Neural cell (in vitro differentiated cells): ENCODE data around the gene SSUH2. TPM values are rescaled to one million over a fixed set of nuclear protein-coding genes. Genes with fewer than 3 reads are reported as not detected.

ENCODE experiments used
- H2AFZ ChIP-seq: fragments of 200-600, 300-800 bp; sonication (generic), shearing (Covaris generic); 2 replicates; pipeline ENCODE4 v1.6.0; 2014; ENCODE audit warnings: low read depth, mild to moderate bottlenecking, antibody characterized with exemption, low read length, moderate library complexity
- H3F3A ChIP-seq: fragments of 200-600 bp; shearing (Covaris generic); 2 replicates; pipeline ENCODE4 v1.6.1; 2016; ENCODE audit warnings: mild to moderate bottlenecking, moderate library complexity, mixed read lengths, antibody characterized with exemption, low read length; ENCODE audit not compliant: insufficient read depth, poor library complexity, severe bottlenecking
- H3K27ac ChIP-seq: fragments of 200-600, 300-800 bp; sonication (generic), shearing (Covaris generic); 2 replicates; pipeline ENCODE4 v1.5.1; 2014; ENCODE audit warnings: mild to moderate bottlenecking, low read length, moderate library complexity
- H3K27me3 ChIP-seq: fragments of 300-800, 200-600 bp; sonication (generic), shearing (Covaris generic); 2 replicates; pipeline ENCODE4 v1.6.0; 2014; ENCODE audit warnings: mild to moderate bottlenecking, low read depth, low read length, moderate library complexity; ENCODE audit not compliant: insufficient read depth
- H3K36me3 ChIP-seq: fragments of 300-800, 200-600 bp; sonication (generic), shearing (Covaris generic); 2 replicates; pipeline ENCODE4 v1.5.1; 2014; ENCODE audit warnings: mild to moderate bottlenecking, antibody characterized with exemption, low read length, moderate library complexity; ENCODE audit not compliant: insufficient read depth
- H3K4me2 ChIP-seq: fragments of 300-800, 200-600 bp; sonication (generic), shearing (Covaris generic); 2 replicates; pipeline ENCODE4 v1.6.0; 2014; ENCODE audit warnings: mild to moderate bottlenecking, low read length
- H3K4me3 ChIP-seq: fragments of 300-800, 200-600 bp; sonication (generic), shearing (Covaris generic); 2 replicates; pipeline ENCODE4 v1.5.1; 2014; ENCODE audit warnings: mild to moderate bottlenecking, low read length, moderate library complexity
- H3K79me2 ChIP-seq: fragments of 200-600 bp; shearing (Covaris generic); replicated peaks from 2 replicates; pipeline ENCODE4 v1.6.0; 2014; ENCODE audit warnings: mild to moderate bottlenecking, low read length, moderate library complexity; ENCODE audit not compliant: insufficient read depth
- H3K9ac ChIP-seq: fragments of 300-800, 200-600 bp; sonication (generic), shearing (Covaris generic); 2 replicates; pipeline ENCODE4 v1.6.1; 2016; ENCODE audit warnings: mild to moderate bottlenecking, low read length, mixed read lengths
- H3K9me2 ChIP-seq: fragments of 200-600 bp; shearing (Covaris generic); 2 replicates; pipeline ENCODE4 v1.6.1; 2016; ENCODE audit warnings: mild to moderate bottlenecking, low read length, mixed read lengths; ENCODE audit not compliant: insufficient read depth
- H3K9me3 ChIP-seq: fragments of 200-600, 300-800 bp; sonication (generic), shearing (Covaris generic); 2 replicates; pipeline ENCODE4 v1.6.1; 2016; ENCODE audit warnings: mild to moderate bottlenecking, mixed run types, low read length, moderate library complexity, mixed read lengths
- H4K20me1 ChIP-seq: fragments of 200-600 bp; shearing (Covaris generic); 2 replicates; pipeline ENCODE4 v1.6.1; 2016; ENCODE audit warnings: mild to moderate bottlenecking, mixed run types; ENCODE audit not compliant: insufficient read depth
- CTCF ChIP-seq: fragments of 450-650 bp; IDR thresholded peaks from 2 replicates; pipeline ENCODE4 v1.5.1; 2014; ENCODE audit warnings: antibody characterized with exemption, mild to moderate bottlenecking, moderate library complexity; ENCODE audit not compliant: poor library complexity, severe bottlenecking
- EP300 ChIP-seq: fragments of 450-650 bp; conservative IDR thresholded peaks from 2 replicates; pipeline ENCODE4 v1.6.1; 2014; ENCODE audit warnings: antibody characterized with exemption, mild to moderate bottlenecking, moderate library complexity; ENCODE audit not compliant: poor library complexity, severe bottlenecking
- EZH2 ChIP-seq: fragments of 200-600, 300-800 bp; shearing (Covaris generic), sonication (generic); IDR thresholded peaks from 2 replicates; pipeline ENCODE4 v1.6.1; 2014; ENCODE audit warnings: antibody characterized with exemption, low read length, borderline replicate concordance, mild to moderate bottlenecking; ENCODE audit not compliant: insufficient read depth, poor library complexity, severe bottlenecking
- MXI1 ChIP-seq: fragments of 450-650 bp; conservative IDR thresholded peaks from 2 replicates; pipeline ENCODE4 v1.6.1; 2014; ENCODE audit warnings: antibody characterized with exemption, mild to moderate bottlenecking; ENCODE audit not compliant: poor library complexity, severe bottlenecking
- POLR2AphosphoS5 ChIP-seq: IDR thresholded peaks from 2 replicates; pipeline ENCODE4 v1.6.1; 2012
- RAD21 ChIP-seq: fragments of 450-650 bp; conservative IDR thresholded peaks from 2 replicates; pipeline ENCODE4 v1.6.1; 2014; ENCODE audit warnings: antibody characterized with exemption, mild to moderate bottlenecking, moderate library complexity
- REST ChIP-seq: IDR thresholded peaks from 2 replicates; pipeline ENCODE4 v1.6.1; 2012; ENCODE audit warnings: borderline replicate concordance
- SMC3 ChIP-seq: fragments of 450-650 bp; conservative IDR thresholded peaks from 2 replicates; pipeline ENCODE4 v1.6.1; 2014; ENCODE audit warnings: antibody characterized with exemption, mild to moderate bottlenecking, moderate library complexity; ENCODE audit not compliant: poor library complexity
- TAF1 ChIP-seq: IDR thresholded peaks from 2 replicates; pipeline ENCODE4 v1.6.1; 2012; ENCODE audit warnings: low read depth
- polyA plus RNA-seq: library from polyadenylated mRNA; depleted of rRNA; stranded (reverse); fragments of >200 nt; gene quantifications from 2 replicates; pipeline ENCODE4 v1.2.3, GENCODE V29; 2014

SSUH2 gene
- polyA plus RNA-seq, 1 donor from 2014 or later: 0.88 TPM

- no peak overlapping the region for H3K4me2 ChIP-seq
- no peaks in the 10 kb centered on the region for H3K79me2 ChIP-seq
- H3K36me3 ChIP-seq: no peaks in the 10 kb centered on the region
- H3K27me3 ChIP-seq: no peaks in the 10 kb centered on the region
- H4K20me1 ChIP-seq: no peaks in the 10 kb centered on the region
- H3K9me2 ChIP-seq: no peaks in the 10 kb centered on the region
- TF ChIP-seq EP300 (no peak), SMC3 (no peak), REST (no peak), EZH2 (no peak), RAD21 (no peak), POLR2AphosphoS5 (no peak), TAF1 (no peak), MXI1 (no peak), CTCF (no peak)
- H3K9me3 ChIP-seq: no peaks in the 10 kb centered on the region
- no peaks in the 10 kb centered on the region for H3F3A ChIP-seq
- no peak overlapping the region for H2AFZ ChIP-seq
- H3K4me3 ChIP-seq: no peak overlapping the region
- H3K27ac ChIP-seq: no peak overlapping the region
- no peak overlapping the region for H3K9ac ChIP-seq
Measured at GRCh38 chr3:8610951-8611350, 33.6 kb downstream of the SSUH2 start.

- no peak overlapping the region for H2AFZ ChIP-seq
- no peaks in the 10 kb centered on the region for H3K36me3 ChIP-seq
- no peak overlapping the region for H3K4me2 ChIP-seq
- H3K9me3 ChIP-seq: no peaks in the 10 kb centered on the region
- no peaks in the 10 kb centered on the region for H3K9me2 ChIP-seq
- no peaks in the 10 kb centered on the region for H3K27me3 ChIP-seq
- H4K20me1 ChIP-seq: no peaks in the 10 kb centered on the region
- H3K9ac ChIP-seq: no peak overlapping the region
- no peaks in the 10 kb centered on the region for H3K79me2 ChIP-seq
- no peak overlapping the region for H3K27ac ChIP-seq
- no peaks in the 10 kb centered on the region for H3F3A ChIP-seq
- TF ChIP-seq MXI1 (no peak), EP300 (no peak), EZH2 (no peak), RAD21 (no peak), CTCF (no peak), TAF1 (no peak), POLR2AphosphoS5 (no peak), REST (no peak)
- no peak overlapping the region for H3K4me3 ChIP-seq
Measured at GRCh38 chr3:8608791-8609467, 35.7 kb downstream of the SSUH2 start.
